Left lung (tissue), 10 donors: ENCODE data around the gene ARID5B. TPM values are rescaled to one million over a fixed set of nuclear protein-coding genes. Genes with fewer than 3 reads are reported as not detected.

ENCODE experiments used
- ATAC-seq: fragments of 200-7000 bp; cut with Tn5 transposase; one replicate; pipeline ENCODE4 v1.9.1; 2020; ENCODE audit warnings: moderate library complexity
- DNase-seq, 4 donors: peaks; one replicate each; pipeline ENCODE4 v3.0.0-alpha.2; 2013 to 2020
- H3K27ac ChIP-seq, 2 donors: fragments of 200-600 bp; sonication (generic) in 1 of 2; one replicate each; pipeline versions ENCODE4 v1.5.0 to v1.8.0; 2020 to 2021
- H3K27me3 ChIP-seq, 2 donors: fragments of 200-600 bp; sonication (generic) in 1 of 2; one replicate each; pipeline versions ENCODE4 v1.5.0 to v1.8.0; 2020 to 2021
- H3K36me3 ChIP-seq, 2 donors: fragments of 200-600 bp; sonication (generic) in 1 of 2; one replicate each; pipeline versions ENCODE4 v1.5.0 to v1.8.0; 2020 to 2021
- H3K4me1 ChIP-seq, 2 donors: fragments of 200-600 bp; one replicate each; pipeline ENCODE4 v1.8.0; 2021
- H3K4me3 ChIP-seq, 2 donors: fragments of 200-600 bp; sonication (generic) in 1 of 2; one replicate each; pipeline versions ENCODE4 v1.5.0 to v1.8.0; 2020 to 2021; ENCODE audit warnings: mild to moderate bottlenecking in 1 of 2
- H3K9me3 ChIP-seq, 2 donors: fragments of 200-600 bp; sonication (generic) in 1 of 2; one replicate each; pipeline versions ENCODE4 v1.5.0 to v1.8.0; 2020 to 2021
- intact Hi-C, 2 donors: fragments of 100-400 bp; cut with DNase I; formaldehyde crosslinking; loops; one replicate each; pipeline versions ENCODE4 v1.11.2 to v1.14.2; 2022
- polyA plus RNA-seq, 6 donors: library from polyadenylated mRNA; unstranded; fragments of 120-200 nt; gene quantifications; one replicate each; pipeline ENCODE4 v1.2.1, GENCODE V29; 2013; ENCODE audit not compliant: insufficient read length in 6 of 6
- total RNA-seq, 2 donors: library from RNA; stranded (reverse); fragmentation: NEBNext Ultra II Directional; extraction: Animal tissue kit (Norgen Biotek cat#: 25700); gene quantifications; one replicate each; pipeline ENCODE4 v1.2.1, GENCODE V29; 2021
- TF ChIP-seq, protein P1 (sequence below), 2 donors: fragments of 200-600 bp; sonication (generic) in 1 of 2; IDR thresholded peaks; one replicate each; pipeline versions ENCODE4 v1.5.0 to v1.8.0; 2021; ENCODE audit warnings: antibody characterized with exemption in 2 of 2
- donor health status: DM: no; HTN: yes; CAD: no.
- donor health status: DM: no; HTN: no; CAD: no.

The ARID5B gene
- total and polyA plus RNA-seq, 8 donors, result 29.9 to 51.5 (median 44.4) TPM

- intact Hi-C loops, result loop anchor here in 1 of 2 donors (10.0 kb wide), 2 partner anchors 140 to 200 kb away; partner anchors contain the start of gene ARID5B
- Histone ChIP-seq H3K36me3 (no peaks in the 10 kb centered on the region), H3K9me3 (no peaks in the 10 kb centered on the region), H3K4me1 (peaks cover 19 to 73% of the 10 kb centered on the region in 2 donors), H3K27ac (peak overlapping the region in 1 of 2 donors; percentile 73), H3K27me3 (no peaks in the 10 kb centered on the region), H3K4me3 (no peak overlapping the region)
- ATAC-seq, result no peak
- no peak for DNase-seq
- TF ChIP-seq, protein P1, sequence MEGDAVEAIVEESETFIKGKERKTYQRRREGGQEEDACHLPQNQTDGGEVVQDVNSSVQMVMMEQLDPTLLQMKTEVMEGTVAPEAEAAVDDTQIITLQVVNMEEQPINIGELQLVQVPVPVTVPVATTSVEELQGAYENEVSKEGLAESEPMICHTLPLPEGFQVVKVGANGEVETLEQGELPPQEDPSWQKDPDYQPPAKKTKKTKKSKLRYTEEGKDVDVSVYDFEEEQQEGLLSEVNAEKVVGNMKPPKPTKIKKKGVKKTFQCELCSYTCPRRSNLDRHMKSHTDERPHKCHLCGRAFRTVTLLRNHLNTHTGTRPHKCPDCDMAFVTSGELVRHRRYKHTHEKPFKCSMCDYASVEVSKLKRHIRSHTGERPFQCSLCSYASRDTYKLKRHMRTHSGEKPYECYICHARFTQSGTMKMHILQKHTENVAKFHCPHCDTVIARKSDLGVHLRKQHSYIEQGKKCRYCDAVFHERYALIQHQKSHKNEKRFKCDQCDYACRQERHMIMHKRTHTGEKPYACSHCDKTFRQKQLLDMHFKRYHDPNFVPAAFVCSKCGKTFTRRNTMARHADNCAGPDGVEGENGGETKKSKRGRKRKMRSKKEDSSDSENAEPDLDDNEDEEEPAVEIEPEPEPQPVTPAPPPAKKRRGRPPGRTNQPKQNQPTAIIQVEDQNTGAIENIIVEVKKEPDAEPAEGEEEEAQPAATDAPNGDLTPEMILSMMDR (IDR thresholded peaks at IDR 0.05), result no peak
Measured at GRCh38 chr10:62044566-62044965, 143.1 kb downstream of the ARID5B start.

DNA sequence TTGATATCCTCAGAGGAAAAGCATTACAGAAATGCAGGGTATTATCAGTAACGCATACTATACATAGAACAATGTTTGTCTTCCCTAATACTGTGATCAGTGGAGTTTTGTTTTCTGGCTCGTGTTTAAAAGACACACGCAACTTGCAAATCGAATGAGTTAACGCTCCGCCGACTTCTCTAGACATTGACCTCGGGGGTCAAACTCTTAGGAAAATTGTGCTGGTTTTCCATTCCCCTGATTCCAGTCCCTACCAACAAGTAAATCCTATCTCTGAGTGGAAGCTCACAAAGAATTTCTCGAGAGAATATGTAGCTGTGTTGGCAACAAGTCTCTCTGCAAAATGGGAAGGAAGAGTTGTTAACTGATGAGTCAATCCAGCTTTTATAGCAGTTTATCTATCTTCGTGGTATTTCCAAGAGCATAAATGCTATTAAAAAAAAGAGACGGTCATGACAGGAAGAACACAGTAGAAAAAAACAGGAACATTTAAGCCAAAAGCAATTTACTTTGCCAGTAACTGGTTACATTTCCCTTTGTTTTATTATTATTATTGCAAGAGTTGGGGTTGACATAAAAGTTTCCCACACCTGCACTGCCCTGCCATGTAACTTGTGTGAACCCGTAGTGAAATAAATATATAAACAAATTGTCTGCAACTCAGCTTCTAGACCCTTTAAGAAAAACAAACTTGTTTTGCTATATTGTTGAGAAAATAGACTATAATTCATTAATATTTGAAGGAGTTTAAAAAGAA, 144.4 kb downstream of the ARID5B start:
- H3K4me3 ChIP-seq, result no peak overlapping the region
- no peaks in the 10 kb centered on the region for H3K36me3 ChIP-seq
- peaks cover 17 to 79% of the 10 kb centered on the region in 2 donors for H3K4me1 ChIP-seq
- H3K27ac ChIP-seq, result peak overlapping the region; percentile 67 to 73
- peak; percentile 4 for ATAC-seq
- no peaks in the 10 kb centered on the region for H3K9me3 ChIP-seq
- intact Hi-C loops, result loop anchor here in 1 of 2 donors (10.0 kb wide), 2 partner anchors 141 to 199 kb away; partner anchors contain the start of gene ARID5B
- no peaks in the 10 kb centered on the region for H3K27me3 ChIP-seq
- peak in 1 of 4 donors; percentile 53 for DNase-seq
- TF ChIP-seq, protein P1 (IDR thresholded peaks at IDR 0.05), result no peak

DNA sequence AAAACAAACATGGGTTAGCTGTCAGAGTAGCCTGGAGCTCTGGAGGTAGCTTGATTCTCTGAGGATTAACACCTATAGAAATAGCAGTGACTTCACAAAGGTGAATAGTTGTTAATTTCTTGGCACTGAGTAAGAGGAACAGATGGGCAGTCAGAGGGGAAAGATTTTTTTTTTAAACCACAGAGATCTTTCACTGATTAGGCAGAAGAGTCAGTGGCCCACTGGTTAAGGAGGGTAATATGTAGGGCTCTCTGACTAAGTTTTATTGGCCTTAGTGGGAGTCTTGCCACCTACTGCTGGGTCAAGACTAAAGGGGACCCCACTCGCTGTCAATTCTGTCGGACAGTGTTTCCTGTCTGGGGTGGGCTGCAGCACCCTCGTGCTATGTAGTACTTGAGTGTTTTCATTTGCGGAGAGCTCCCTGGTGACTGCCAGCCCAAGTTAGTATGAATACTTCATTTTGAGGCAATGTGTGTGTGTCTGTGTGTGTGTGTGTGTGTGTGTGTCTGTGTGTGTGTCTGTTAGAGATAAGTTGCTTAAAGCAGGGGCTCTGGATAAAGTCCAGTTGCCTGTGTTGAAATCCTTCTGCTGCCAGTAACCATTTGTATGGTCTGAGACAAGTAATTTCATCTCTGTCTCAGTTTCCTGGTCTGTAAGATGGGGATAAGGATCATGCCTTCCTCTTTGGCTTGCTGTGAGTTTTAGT, 145.2 kb downstream of the ARID5B start:
- no peak for ATAC-seq
- H3K27me3 ChIP-seq, result no peaks in the 10 kb centered on the region
- H3K36me3 ChIP-seq, result no peaks in the 10 kb centered on the region
- peaks cover 17 to 80% of the 10 kb centered on the region in 2 donors for H3K4me1 ChIP-seq
- H3K9me3 ChIP-seq, result no peaks in the 10 kb centered on the region
- peak overlapping the region; percentile 73 to 92 for H3K27ac ChIP-seq
- intact Hi-C loops, result loop anchor here in 1 of 2 donors (10.0 kb wide), 2 partner anchors 142 to 198 kb away; partner anchors contain the start of gene ARID5B
- DNase-seq, result peak in 1 of 4 donors; percentile 69
- TF ChIP-seq, protein P1 (IDR thresholded peaks at IDR 0.05), result no peak
- no peak overlapping the region for H3K4me3 ChIP-seq

DNA sequence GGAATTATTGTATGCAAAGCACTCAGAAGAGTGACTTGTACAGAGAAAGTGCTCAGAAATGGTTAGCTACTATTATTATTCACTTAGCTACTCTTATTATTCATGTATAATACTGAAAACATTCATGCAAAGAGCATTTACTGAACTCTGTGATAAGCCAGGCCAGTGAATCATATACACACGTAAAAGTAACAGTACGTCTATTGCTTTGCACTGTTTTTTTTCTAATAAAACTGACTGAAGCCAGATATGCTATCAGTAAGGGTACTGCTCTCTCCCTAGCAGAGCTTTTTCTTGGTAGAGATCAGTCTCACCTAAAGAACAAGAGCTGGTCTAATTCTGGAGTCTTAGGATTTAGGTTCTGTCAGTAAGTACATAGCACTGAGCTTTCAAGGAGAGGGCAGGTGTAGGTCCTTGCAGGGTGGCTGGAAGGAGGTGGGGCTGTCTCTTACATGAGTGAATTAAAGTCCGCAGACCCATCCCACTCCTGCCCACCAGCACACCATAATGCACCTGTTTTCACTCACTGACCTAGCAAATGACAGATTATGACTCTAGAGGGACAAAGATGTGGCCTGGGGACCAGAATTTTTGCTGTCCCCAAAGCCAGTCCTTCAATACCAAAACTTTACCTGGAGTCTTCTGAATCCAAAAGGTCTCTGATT, 145.9 kb downstream of the ARID5B start:
- peak overlapping the region; percentile 73 to 92 for H3K27ac ChIP-seq
- H3K4me3 ChIP-seq, result no peak overlapping the region
- peaks cover 17 to 86% of the 10 kb centered on the region in 2 donors for H3K4me1 ChIP-seq
- peaks cover 0 to 5% of the 10 kb centered on the region in 2 donors for H3K36me3 ChIP-seq
- DNase-seq, result no peak
- intact Hi-C loops, result loop anchor here in 1 of 2 donors (10.0 kb wide), 2 partner anchors 143 to 197 kb away; partner anchors contain the start of gene ARID5B
- ATAC-seq, result no peak
- TF ChIP-seq, protein P1 (IDR thresholded peaks at IDR 0.05), result no peak
- H3K27me3 ChIP-seq, result no peaks in the 10 kb centered on the region
- no peaks in the 10 kb centered on the region for H3K9me3 ChIP-seq
